HL-60 (cell line): Measurements from ENCODE around the gene SSPN.

ENCODE experiments used
- DNase-seq, 2 experiments: peaks; one replicate each; pipeline ENCODE4 v3.0.0-alpha.2; 2010 to 2020; ENCODE audit warnings: low read depth in 1 of 2, low spot score in 1 of 2
- H3K27ac ChIP-seq: fragments of 250-450 bp; sonication (Bioruptor Pico); replicated peaks from 2 replicates; pipeline ENCODE4 v1.5.1; 2020; ENCODE audit warnings: mild to moderate bottlenecking, moderate library complexity
- H3K27me3 ChIP-seq: fragments of 250-450 bp; sonication (Bioruptor Pico); 2 replicates; pipeline ENCODE4 v1.5.1; 2021; ENCODE audit warnings: mild to moderate bottlenecking, moderate library complexity; ENCODE audit not compliant: insufficient read depth, poor library complexity, severe bottlenecking
- H3K4me3 ChIP-seq: replicated peaks from 2 replicates; pipeline ENCODE4 v1.5.1; 2011; ENCODE audit warnings: mild to moderate bottlenecking, control low read depth, low read length; ENCODE audit not compliant: insufficient read depth
- CTCF ChIP-seq: IDR thresholded peaks from one replicate; pipeline ENCODE4 v1.5.1; 2011; ENCODE audit warnings: low read length, control low read depth, inconsistent platforms; ENCODE audit not compliant: insufficient read depth
- GABPA ChIP-seq: IDR thresholded peaks from 2 replicates; pipeline ENCODE4 v1.6.1; 2012; ENCODE audit warnings: low read depth
- POLR2AphosphoS5 ChIP-seq: IDR thresholded peaks from 2 replicates; pipeline ENCODE4 v1.6.1; 2012; ENCODE audit warnings: low read depth
- REST ChIP-seq: IDR thresholded peaks from 2 replicates; pipeline ENCODE4 v1.6.1; 2012; ENCODE audit warnings: low read depth; ENCODE audit not compliant: insufficient replicate concordance
- SPI1 ChIP-seq: IDR thresholded peaks from 2 replicates; pipeline ENCODE4 v1.6.1; 2012; ENCODE audit warnings: low read depth, mild to moderate bottlenecking, borderline replicate concordance

SSPN gene

GRCh38 chr12:26162905-26163304 lies 32.5 kb upstream of the SSPN start:
- Histone ChIP-seq H3K27ac (no peak overlapping the region), H3K4me3 (no peak overlapping the region), H3K27me3 (no peaks in the 10 kb centered on the region)
- TF ChIP-seq REST = no peak
- no peak for TF ChIP-seq POLR2AphosphoS5
- TF ChIP-seq CTCF = no peak
- TF ChIP-seq GABPA = no peak
- TF ChIP-seq SPI1 = no peak
- DNase-seq = no peak

- Histone ChIP-seq H3K27me3 (no peaks in the 10 kb centered on the region), H3K4me3 (no peak overlapping the region), H3K27ac (no peak overlapping the region)
- TF ChIP-seq CTCF = no peak
- no peak for TF ChIP-seq GABPA
- TF ChIP-seq POLR2AphosphoS5 = no peak
- TF ChIP-seq SPI1 = no peak
- TF ChIP-seq REST = no peak
- no peak for DNase-seq
Measured at GRCh38 chr12:26164118-26164517, 31.3 kb upstream of the SSPN start.

- DNase-seq = no peak
- no peak for TF ChIP-seq POLR2AphosphoS5
- TF ChIP-seq CTCF = no peak
- TF ChIP-seq GABPA = no peak
- TF ChIP-seq REST = no peak
- no peak for TF ChIP-seq SPI1
- H3K27ac ChIP-seq = no peak overlapping the region
- no peak overlapping the region for H3K4me3 ChIP-seq
- no peaks in the 10 kb centered on the region for H3K27me3 ChIP-seq
Measured at GRCh38 chr12:26172013-26172412, 23.4 kb upstream of the SSPN start.
